Astrocyte of the cerebellum (primary cell): ENCODE measurements around the gene ZMYND8.

Experiments
- DNase-seq: peaks from one replicate; pipeline ENCODE4 v3.0.0-alpha.2; 2011; ENCODE audit warnings: low read depth
- H3K4me3 ChIP-seq: 2 replicates; pipeline ENCODE4 v1.5.1; 2011; ENCODE audit warnings: mild to moderate bottlenecking, low read depth, low read length, moderate library complexity
- in situ Hi-C: cut with HindIII; loops from 2 replicates; pipeline ENCODE4 v1.10.0; 2017; ENCODE audit warnings: low sequenced_read_pairs
- TF ChIP-seq, protein P1 (sequence below): IDR thresholded peaks from 2 replicates; pipeline ENCODE4 v1.5.1; 2012; ENCODE audit warnings: low read length, low read depth, moderate library complexity, mild to moderate bottlenecking; ENCODE audit errors: missing control alignments

ZMYND8 gene

DNA sequence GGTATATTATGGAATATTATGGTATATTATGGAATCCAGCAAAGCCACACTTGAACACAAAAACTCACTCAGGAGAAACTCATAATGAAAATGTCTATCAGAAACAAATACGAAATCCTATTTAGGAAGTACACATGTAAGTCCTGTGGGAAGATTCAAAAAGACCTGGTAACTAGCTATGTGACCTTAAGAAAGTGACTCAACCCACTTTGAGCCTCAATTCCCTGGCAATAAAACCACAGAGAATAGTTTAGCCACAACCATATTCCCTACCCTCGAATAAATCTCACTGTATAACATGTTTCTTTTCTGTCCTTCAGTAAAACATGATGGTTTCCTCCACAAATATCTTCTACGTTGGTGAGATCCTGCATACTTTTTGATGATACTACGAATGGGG lies 56.4 kb downstream of the ZMYND8 start:
- DNase-seq: no peak
- no peak overlapping the region for H3K4me3 ChIP-seq
- in situ Hi-C loops: no loop called here
- TF ChIP-seq, protein P1, sequence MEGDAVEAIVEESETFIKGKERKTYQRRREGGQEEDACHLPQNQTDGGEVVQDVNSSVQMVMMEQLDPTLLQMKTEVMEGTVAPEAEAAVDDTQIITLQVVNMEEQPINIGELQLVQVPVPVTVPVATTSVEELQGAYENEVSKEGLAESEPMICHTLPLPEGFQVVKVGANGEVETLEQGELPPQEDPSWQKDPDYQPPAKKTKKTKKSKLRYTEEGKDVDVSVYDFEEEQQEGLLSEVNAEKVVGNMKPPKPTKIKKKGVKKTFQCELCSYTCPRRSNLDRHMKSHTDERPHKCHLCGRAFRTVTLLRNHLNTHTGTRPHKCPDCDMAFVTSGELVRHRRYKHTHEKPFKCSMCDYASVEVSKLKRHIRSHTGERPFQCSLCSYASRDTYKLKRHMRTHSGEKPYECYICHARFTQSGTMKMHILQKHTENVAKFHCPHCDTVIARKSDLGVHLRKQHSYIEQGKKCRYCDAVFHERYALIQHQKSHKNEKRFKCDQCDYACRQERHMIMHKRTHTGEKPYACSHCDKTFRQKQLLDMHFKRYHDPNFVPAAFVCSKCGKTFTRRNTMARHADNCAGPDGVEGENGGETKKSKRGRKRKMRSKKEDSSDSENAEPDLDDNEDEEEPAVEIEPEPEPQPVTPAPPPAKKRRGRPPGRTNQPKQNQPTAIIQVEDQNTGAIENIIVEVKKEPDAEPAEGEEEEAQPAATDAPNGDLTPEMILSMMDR: no peak

DNA sequence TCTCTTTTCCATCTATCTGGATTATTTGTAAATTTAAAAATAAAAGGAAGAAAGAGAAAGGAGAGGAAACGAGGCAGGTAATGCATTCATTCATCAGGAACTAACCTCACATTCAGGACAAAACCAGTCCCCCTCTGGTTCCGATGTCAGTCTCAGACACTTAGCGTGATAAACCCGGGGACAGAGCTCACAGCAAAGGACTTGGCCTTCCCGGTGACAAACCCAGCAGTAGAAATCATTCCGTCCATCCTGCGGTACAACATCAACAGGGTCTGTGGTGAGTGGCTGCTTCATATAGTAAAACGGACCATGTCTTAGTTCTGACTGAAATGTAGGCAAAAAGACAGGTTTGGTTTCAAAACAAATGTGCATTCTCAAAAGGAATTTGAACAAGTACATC lies 57.9 kb downstream of the ZMYND8 start:
- TF ChIP-seq, protein P1: no peak
- DNase-seq: no peak
- H3K4me3 ChIP-seq: no peak overlapping the region
- in situ Hi-C loops: no loop called here

DNA sequence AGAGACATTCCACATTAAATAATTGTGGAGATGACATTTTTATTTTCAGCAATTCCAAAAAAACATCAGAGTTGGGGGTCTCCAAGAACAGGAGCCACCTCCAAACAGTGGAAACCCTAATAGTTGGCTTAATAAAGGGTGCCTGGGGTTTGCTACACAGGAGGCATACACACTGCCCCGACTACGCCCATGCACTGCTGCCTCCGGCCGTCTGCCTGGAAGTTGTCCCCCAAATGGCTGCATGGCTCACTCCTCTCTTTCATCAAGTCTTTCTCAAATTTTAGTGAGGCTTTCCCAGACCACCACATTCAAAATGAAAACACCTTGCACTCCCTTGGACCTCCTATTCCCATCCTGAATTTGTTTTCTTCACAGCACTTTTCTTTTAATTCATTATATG lies 58.8 kb downstream of the ZMYND8 start:
- no peak overlapping the region for H3K4me3 ChIP-seq
- in situ Hi-C loops: no loop called here
- no peak for DNase-seq
- TF ChIP-seq, protein P1: no peak

DNA sequence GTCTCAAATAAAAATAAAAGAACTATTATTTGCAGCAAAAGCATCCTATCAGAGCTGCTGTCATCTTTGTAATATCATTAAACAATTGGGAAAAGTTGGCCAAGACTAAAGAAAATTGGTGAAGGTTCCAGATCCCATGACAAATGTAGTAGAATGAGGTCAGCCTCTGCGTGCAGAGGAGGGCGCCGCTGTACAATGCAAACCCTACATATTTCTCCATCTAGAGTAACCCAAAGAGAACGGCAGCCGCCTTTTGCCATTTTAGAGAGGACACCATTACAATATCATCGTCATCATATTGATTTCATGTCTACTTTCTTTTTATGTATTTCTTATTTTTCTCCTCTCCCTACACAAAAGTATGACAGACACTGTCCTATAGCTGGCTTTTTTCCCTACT lies 59.5 kb downstream of the ZMYND8 start:
- no peak overlapping the region for H3K4me3 ChIP-seq
- in situ Hi-C loops: no loop called here
- TF ChIP-seq, protein P1: no peak
- no peak for DNase-seq

DNA sequence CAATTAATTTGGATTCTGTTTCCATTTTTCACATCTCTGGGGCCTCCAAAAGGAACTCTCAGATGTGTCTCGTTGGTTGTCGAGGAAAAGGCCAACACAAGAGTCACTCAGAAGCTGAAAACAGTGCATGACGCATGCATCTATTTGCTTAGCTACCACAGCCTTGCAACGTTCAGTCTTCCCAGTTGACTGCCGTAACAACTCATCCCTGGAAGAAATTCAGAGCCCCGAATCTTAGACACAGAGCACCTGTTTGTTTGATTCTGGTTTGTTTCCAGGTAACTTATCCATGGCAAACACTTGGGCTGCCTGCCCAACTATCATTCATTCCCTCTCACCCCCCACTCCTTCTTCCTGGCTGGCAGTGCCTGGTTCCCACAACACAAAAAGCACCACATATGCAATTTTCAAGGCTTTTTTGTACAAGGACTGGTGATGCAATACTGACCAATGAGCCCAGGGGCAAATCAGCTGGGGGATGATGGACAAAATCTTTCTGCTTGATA lies 60.5 kb downstream of the ZMYND8 start:
- H3K4me3 ChIP-seq: no peak overlapping the region
- DNase-seq: no peak
- TF ChIP-seq, protein P1: no peak
- in situ Hi-C loops: no loop called here

DNA sequence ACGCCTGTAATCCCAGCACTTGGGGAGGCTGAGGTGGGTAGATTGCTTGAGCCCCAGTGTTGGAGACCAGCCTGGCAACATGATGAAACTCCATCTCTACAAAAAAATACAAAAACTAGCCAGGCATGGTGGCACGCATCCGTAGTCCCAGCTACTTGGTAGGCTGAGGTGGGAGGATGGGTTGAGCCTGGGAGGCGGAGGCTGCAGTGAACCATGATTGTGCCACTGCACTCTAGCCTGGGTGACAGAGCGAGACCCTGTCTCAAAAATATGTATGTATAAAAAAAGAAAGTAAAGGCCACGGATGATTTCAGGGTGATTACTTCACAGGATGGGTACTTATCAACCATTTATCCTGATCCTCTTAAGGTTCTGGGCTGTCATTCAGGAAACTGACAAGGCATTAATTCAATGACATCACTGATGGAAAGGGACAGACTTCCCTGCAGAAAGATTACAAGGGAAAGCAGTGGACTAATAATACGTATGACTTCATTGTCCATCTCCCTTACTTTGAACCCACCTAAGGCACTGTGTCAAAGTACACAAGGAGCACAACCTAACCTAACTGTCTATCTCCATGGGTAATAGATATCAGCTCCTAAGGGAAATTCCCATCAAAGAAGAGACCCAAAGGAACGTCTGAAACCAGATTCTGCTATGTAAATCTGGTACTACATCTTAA lies 61.2 kb downstream of the ZMYND8 start:
- no peak for DNase-seq
- H3K4me3 ChIP-seq: no peak overlapping the region
- TF ChIP-seq, protein P1: no peak
- in situ Hi-C loops: no loop called here
